Measurements from ENCODE around the gene ABI3BP.

The ABI3BP gene

DNA sequence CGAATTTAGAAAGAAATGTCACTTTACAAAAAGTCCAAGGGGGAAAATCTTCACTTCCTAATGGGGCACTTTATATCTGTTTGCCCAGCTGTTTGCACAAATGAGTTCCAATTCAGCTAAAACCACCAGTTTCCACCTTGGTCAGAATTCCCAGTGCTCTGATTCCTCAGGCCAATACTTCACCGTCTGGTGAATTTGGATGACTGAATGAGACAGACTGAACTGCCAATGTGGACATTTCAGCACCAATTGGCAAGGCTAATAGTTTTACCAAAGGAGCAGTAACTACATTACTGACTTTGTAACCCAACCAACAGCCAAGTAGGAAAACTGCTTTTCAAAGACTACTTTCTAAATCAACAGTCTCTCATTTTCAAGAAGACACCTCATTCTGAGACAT is 51.8 kb downstream of the ABI3BP start:
- DNase-seq, result no peak

DNA sequence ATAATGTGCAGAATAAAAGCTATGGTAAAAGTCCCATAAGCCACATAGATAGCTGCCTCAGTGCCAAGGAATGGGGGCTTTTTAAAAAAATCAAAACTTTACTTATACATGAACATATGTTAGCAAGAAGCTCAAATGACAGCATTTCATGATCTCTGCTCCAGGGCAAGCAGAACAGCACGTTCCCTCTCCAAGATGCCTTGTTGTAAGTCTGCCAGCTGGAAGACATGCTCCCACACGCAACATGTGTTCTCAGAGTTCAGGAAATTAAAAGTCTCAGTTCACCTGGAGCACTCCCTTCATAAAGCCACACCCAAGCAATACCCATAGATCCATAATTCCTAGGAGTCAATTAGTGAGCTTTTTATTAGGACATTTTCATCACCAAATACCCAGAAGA is 52.2 kb downstream of the ABI3BP start:
- no peak for DNase-seq

DNA sequence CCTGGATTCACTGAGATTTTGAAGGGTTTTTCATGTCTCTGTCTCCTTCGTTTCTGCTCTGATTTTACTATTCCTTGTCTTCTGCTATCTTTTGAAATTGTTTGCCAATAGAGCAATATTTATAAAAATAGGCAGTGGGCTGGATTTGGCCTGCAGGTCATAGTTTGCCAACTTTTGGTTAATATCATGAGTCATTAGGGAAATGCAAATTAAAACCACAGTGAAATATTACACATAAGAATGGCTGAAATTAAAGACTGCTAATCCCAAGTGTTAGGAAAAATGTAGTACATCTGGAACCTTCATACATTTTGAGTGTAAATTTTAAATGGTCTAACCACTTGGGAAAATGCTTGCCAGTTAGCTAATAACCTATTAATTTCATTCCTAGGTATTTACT is 56.3 kb downstream of the ABI3BP start:
- DNase-seq, result no peak

DNA sequence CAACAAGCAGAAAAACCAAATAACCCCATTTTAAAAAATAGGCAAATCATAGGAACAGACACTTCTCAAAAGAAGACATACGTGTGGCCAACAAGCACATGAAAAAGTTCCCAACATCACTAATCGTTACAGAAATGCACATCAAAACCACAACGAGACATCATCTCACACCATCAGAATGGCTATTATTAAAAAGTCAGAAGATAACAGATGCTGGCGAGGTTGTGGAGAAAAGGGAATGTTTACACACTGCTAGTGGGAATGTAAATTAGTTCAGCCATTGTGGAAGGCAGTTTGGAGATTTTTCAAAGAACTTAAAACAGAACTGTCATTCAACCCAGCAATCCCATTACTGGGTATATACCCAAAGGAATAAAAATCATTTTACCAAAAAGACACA is 60.7 kb downstream of the ABI3BP start:
- no peak for DNase-seq

DNA sequence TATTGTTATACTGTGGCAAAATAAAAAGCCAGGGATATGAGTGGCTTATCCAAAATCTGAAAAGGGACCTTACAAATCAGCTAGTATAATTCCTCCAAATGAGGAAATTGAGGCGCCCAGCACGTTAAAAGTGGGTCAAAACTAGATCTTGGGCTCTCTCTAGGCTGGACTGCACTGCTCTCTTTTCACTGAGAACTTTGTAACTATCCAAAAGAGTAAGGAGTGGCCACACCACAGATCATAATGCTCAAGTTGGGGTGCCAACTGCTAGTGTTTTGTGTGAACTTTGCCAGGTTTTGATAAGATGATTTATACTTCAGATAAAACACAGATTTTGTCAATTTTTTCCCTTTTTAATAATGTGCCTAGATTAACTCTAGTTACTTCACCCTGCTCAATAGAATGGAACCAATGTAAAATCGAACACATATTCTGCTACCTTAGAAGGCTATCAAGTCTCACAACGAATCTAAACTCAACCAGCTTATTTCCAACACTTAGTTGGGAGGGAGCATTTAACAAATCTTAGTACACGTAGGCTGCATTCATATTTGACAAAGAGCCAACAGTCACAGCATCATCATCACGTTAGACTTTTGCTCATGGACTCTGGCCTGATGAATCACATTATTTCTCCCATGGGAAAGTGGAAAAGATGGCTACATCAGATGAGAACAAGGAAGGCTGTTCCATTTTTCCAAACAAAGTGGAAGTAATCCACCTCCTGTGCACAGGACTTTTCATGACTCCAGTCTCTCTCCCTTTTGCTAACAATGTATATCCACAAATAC is 64.4 kb downstream of the ABI3BP start:
- DNase-seq, result no peak

DNA sequence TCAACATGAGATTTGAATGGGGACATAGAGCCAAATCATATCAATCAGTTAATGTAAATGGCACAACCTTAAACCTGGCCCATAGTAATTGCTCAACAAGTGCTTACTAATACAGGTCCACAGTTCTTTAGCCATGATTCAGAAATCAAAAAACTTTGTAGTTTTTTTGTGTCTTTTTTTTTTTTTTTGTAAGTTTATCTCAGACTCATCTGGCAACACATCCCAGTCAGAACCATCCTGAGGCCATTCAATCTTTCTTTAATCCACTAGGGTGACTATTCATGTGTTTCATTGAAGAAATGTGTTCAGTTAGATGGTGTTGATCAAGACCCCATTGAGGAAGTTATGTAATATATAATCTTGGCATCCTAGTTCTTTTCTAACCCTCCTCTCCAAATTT is 65.4 kb downstream of the ABI3BP start:
- DNase-seq, result no peak

DNA sequence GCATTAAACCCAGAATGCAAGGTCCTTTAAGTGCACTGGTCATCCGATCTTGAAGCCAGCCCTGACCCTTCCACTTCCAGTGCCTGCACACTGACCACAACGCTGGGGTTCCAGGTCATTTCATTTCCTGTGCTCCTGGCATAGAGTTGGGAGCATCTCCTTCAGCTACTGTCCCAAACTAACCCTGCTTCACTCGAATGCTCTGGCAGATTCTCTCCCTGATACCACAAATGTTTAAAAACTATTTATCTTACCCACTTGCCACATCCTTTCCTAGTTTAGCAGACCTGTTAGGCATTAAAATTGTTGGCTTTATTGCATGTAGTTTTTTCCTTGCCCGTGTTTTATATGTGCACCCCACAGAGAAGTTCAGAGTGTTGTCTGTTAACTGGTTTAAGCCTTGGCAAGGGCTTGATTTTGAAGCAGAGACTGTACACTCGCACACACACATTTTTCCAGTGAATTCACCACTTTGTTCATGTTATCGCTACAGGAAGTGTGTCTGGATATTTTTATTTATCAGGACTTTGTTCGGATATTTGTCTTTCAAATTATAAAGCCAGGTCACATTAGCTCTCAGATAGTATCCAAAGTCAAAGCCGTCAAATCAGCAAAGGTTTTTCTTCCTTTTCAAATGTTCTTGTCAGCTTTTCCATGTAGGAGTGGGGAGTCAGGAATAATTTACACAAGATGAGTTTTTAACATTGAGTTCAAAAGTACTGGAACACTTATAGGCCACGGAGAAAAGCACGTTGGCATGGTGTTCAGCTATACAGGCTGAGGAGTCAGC is 77.3 kb downstream of the ABI3BP start:
- no peak for DNase-seq

DNA sequence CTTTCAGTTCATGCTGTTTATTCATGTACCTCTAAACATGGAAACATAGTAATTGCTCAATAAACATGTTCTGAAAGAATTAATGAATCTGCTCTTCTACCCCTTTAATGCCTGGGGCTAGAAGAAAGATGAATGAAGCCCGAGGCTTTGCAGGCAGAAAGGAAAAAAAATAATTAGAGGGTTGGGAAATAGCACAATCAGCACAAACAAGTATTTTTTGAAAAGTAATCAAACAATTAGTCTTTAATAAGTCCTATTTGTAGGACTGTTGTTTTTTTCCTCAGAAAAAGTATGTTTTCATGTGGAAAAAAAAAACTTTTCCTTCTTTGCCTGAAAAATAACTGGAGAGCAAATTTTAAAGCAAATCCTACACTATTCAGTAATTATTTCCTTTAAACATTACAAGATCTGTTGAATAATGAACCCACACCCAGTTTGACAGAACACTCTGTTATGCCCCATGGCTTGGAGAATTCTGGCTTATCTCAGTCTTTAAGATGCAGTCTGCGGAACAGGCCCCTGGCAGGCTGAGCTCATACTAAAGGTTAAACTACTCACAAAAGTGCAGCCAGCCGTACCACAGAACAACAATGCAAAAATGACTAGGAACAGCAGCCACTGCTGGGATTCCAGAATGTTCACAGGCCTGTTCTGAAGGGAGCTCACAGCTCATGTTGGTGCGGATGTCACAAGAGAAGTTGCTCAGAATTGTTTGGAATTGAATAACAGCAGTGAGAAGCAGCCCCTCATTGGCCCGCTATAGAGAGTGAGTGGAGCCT is 79.2 kb downstream of the ABI3BP start:
- no peak for DNase-seq

DNA sequence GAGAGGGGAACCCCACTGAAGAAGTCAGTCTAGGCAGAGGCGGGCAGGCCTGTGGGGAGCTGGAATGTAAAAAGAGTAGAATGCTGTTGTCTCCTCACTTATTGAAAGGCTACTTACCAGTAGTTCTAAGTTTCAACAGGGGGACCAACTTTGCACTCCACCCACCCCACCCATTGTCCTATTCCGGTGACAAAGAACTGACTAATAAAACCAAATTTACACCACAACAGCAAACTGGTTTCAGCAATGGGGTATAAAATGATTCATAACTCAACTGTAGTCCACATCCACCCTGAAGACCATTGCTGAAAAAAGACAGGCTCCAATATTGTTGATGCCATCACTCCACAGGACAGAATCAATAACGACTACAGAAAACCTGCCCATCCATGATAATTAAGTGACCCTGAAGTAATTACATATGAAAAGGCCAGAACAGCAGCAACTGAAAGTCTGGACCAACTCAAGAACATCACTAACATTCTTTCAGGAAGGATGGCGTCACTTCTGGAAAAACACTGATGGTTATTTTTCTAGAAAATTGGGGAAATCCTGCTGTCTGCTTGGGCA is 80.2 kb downstream of the ABI3BP start:
- DNase-seq, result no peak

DNA sequence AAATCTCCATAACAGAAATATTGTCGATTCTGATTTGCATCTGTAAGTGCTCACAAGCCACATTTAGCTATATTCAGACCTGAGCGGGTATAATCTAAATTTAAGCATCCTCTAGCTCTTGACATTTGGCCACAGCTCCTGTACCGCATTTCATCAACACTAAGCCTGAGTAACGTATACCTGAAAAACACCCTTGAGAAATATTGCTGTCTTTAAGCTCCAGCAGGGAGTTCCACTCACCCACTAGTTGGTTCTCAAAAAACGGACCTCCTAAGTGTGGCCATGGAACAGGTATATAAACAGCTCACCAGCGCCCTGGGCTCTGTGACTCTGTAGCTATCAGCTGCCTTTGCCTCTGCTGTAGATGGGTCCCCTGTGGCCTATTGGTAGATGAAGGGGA is 80.7 kb downstream of the ABI3BP start:
- no peak for DNase-seq

DNA sequence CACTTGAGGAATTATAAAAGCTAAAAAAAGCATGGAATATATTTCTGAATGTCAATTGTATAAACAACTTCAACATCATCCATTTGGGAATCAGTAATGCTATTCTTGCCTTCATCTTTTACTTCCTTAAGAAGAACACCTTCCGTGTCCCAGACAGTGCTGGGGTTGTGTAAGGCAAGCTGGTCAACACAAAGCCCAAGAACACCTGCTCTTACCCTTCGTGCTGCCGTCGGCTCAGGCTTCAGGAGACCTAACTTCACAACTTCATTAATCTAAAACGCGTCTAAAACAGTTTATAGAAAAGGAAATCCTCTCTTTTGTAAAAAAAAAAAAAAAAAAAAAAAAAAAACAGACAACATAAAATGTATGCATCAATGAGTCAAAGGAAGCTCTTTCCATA is 81.3 kb downstream of the ABI3BP start:
- DNase-seq, result no peak

DNA sequence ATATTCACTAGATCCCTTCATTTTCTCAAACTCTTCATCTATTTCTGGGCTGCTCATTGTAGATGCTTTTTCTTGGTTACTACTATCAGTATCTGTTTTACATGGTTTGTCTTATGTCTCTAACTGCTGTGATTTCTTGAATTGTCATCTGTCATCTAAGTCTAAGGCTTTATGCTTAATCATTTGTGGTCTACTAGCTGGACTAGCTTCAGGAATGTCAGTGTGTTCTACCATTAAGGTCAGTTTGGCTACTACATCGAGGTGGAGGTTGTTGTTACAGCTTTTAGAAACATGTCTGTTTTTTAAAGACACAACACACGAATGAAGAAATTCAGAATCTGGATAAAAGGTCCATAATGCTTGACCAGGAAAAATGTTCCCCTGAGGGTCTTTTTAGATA is 82.2 kb downstream of the ABI3BP start:
- no peak for DNase-seq

DNA sequence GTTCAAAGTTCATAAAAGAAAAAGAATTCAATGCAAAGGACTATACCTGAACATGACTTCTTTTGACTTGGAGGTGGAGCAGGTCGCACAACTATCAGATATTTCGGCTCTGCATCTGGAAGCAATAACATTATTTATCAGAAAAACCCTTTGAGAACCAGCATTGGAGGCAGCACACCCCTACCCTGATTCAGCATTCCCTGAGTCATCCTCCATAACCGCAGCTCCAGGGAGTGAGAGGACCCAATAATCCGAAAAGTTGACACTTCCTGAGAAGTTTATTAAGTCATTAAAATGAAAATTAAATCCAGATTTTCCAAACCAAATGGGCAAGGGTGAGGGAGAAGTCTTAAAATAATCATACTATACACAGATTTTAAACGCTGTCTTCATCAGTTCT is 90.6 kb downstream of the ABI3BP start:
- no peak for DNase-seq

DNA sequence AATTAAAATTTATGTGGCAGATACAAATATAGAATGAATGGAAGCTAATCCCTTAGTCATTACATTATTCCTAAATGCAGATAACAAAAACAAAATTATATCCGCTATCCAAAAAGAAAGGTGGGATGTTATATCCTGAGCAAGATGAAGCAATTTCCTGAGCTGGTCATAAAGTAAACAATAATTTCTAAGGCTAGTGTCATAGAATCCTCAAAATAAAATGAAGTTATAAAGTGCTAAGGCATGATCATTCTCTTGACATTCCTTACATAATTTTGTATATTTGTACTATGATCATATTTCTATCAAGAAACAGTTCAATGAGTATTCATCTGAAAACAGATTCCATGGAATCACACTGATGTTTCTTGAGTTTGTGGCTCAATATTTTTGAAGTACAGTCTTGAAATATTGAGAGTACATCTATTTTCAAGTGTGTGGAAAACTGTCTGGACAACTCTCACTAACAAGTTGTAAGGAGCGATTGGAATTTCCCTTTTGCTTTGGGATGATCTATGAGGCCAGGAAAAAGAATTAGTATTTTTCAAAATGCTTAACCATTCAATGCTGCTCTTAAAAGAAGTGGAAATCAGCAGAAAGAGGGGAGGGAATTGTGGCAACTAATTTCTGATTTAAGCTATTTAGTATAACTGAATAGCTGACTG is 92.4 kb downstream of the ABI3BP start:
- DNase-seq, result no peak

DNA sequence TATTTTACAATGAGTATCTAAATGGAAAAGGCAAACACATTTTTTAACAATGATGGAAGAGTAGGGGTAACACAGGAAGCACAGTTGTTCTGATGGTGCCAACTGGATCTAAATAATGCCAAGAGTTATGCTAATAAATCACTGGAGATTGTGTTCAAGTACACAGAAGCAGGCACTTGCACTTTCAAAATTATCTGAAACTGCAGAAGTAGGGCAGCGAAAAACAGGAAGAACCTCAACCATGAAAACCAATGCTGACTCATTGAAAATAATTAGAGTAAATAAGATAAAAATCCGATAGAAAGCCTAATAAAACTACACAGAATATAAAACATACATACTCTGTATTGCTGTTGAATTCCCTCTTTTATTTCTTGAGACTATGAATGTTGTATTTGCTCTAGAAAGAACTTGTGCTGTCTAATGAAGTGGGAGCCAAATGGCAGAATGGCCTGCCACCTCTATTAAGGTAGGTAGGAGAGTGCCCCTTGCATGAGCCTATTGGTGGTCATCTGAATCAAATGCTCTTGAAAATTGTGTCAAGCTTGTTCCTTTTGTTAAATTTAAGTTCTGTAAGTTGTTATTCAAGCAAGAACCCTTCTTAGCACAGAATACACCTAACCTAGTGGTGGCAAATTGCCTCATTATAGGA is 93.7 kb downstream of the ABI3BP start:
- no peak for DNase-seq

DNA sequence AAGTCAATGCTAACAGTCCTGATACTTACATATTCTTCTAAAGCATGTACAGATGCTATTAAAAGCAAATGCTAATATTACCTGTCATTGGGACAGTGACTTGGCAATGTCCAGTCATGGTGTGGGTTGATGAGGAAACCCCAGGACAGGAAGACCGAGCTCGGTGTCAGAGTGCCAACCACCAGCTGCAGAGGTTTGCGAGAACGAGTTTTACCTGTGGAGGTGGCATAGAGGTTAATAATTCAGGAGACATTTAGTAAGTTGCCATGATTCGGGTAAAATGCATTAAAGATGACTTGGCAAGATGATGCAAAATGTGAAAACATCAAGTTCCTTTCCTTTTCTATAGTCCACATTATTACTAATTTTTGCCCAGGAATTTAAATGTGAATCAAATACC is 94.5 kb downstream of the ABI3BP start:
- no peak for DNase-seq

DNA sequence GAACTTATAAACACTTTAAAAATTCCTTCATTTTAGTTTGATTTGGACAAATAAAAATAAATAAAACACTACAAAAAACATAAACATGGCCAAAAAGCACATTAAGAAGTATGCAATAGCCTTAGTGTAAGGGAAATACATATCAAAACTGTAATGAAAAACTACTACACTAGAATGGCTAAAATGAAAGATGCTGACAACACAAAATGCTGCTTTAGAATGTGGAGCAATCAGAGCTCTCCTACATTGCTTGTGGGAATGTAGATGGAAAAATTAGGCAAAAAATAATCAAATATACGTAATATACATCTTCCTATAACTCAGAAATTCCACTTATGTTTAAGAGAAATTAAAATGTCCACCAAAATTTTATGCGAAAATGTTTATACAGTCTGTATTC is 96.2 kb downstream of the ABI3BP start:
- DNase-seq, result no peak

DNA sequence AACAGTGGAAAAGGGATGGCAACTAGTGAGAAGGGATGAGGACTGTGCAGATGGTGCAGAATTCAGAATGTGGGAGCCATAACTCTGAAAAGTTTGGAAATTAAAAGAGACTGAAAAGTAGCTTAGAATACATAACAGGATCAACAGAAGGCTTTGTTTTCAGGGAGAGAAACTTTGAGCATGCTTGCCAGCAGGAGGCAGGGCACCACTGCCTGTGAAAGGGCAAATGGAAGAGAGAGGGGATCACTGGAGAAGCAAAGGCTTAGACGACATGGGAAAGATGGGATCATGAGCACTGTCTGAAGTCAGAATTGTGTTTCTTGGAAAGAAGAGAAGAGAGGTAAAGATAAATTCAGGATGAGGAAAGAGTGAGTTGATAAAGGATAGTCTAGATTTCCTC is 99.6 kb downstream of the ABI3BP start:
- DNase-seq, result no peak

DNA sequence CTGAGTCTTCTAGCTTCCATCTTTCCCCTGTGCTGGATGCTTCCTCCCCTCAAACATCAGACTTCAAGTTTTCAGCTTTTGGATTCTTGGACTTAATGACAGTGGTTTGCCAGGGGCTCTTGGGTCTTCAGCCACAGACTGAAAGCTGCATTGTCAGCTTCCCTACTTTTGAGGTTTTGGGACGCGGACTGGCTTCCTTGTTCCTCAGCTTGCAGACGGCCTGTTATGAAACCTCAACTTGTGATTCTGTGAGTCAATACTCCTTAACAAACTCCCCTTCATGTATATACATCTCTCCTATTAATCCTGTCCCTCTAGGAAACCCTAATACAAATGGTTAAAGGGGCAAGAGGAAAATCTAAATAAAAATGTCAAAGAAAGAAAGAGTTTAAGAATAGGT is 100.1 kb downstream of the ABI3BP start:
- no peak for DNase-seq

DNA sequence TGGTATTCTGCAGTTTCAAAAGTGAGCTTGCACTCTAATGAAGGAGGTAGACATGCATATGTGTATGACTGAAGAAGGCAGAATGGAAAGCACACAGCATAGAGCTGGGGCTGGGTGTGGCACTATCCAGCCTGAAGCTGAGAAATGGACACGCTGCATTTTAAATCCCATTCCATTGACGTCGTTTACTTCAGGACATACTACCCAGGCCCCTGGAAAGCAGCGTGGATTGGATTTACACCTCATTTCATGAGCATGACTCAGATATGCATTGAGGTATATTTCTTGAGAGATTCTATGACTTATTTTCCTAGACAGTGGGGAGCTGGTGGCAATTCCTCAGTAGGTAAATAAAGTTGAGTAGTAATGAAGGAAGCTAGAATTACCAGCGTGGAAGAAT is 101.4 kb downstream of the ABI3BP start:
- no peak for DNase-seq

DNA sequence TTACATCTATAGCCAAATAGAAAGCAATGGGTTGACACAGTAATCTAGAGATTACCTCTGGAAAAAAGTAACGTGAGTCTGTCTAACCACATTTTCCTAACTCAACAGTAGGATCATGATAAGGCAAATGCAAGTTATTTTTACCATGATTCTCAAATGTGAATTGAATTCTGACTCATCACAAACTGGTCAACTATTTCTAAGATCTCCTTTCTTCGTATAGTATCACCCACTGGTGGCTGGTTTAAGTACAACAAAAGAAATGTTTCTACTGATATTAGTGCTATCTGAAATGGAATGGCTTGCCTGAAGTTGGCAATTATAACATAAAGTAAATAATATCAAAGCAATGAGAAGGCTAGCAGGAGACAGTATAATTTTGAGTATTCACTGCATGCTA is 102.2 kb downstream of the ABI3BP start:
- DNase-seq, result no peak

DNA sequence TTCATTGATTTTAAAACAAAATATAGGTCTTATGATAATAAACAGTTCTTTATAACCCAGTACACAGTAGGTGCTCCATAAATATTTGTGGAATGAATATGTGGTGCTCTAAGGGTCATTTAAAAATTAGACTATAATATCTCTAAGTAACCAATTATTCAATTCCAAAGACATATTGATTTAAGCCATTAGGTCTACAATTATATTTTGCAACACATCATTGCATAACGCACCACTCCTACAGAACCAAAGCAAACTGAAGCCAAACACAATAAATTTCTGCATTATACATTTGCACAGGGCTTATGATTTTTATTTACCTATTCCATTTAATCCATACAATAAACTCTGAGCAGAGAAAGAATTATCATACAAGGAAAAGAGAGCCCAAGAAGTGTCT is 104.3 kb downstream of the ABI3BP start:
- DNase-seq, result no peak
